ENCODE data around the gene KLHL13. TPM values are rescaled to one million over a fixed set of nuclear protein-coding genes. Genes with fewer than 3 reads are reported as not detected.

Gene KLHL13
- total RNA-seq, 2 experiments from 2014 or later = 0.09 to 0.30 TPM

DNA sequence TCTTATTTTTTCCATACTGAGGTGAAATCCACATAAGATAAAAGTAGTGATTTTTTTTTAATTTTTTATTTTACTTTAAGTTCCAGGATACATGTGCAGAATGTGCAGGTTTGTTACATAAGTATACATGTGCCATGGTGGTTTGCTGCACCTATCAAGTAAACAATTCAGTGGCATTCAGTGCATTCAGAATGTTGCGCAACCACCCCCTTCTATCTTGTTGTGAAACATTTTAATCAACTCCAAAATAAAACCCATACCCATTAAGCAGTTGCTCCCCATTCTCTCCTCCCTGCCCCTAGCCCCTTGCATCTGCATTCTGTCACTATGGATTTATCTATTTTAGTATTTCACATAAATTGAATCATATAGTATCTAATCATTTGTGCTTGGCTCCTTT lies 121.2 kb downstream of the KLHL13 start:
- Mint-ChIP-seq H3K36me3 (no peaks in the 10 kb centered on the region), H3K4me3 (no peak overlapping the region), H3K4me1 (no peaks in the 10 kb centered on the region), H3K27me3 (no peaks in the 10 kb centered on the region), H3K9me3 (ENCODE audit: low read depth) (no peaks in the 10 kb centered on the region), H3K27ac (no peak overlapping the region)
- CTCF ChIA-PET = no interaction called here
- no peak for DNase-seq
- ATAC-seq = no peak

DNA sequence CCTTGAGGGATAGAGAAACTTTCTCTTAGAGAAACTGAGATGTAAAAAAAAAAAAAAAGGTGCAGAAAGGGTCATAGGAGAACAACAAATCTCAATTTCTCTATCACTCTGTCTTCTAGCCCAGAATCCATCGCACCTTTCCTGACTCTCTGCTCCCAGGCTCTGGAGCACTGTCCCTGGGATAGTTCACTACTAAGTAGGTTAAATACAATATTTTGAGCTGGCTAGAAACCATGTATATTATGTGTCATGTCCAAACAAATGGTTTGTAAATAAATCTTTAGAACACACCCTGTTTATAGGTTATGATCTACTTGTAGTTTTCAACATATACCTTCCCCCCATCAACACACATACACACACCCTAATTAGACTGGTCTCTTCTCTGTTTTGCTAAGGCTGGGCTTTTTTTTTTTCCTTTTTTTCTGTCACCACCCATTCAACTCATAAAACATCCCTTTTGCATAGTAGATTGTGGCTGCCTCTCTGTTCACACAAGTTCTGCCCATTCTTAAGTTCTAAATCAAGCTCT lies 124.4 kb downstream of the KLHL13 start:
- CTCF ChIA-PET = no interaction called here
- DNase-seq (no peak), ATAC-seq (no peak)
- Mint-ChIP-seq H3K4me1 (no peaks in the 10 kb centered on the region), H3K27me3 (no peaks in the 10 kb centered on the region), H3K9me3 (ENCODE audit: low read depth) (no peaks in the 10 kb centered on the region), H3K4me3 (no peak overlapping the region), H3K36me3 (no peaks in the 10 kb centered on the region), H3K27ac (no peak overlapping the region)

DNA sequence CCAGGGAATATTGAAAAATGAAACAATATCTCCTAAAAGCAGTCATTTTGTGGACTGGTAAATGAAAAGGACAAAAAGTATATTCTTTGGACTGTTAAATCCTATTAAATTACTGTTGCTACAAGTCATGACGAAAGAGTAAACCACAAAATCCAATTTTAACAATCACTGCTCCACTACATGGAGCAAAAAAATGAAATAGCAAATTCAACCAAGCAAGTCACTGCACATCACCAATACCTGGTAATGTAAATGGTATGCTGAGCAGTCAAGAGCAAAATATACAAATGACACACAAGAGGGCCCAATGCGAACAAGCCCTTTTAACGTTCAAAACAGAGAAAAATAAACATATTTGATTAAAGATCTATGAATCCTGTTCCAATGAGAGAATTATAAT lies 126.2 kb downstream of the KLHL13 start:
- DNase-seq = no peak
- Mint-ChIP-seq H3K27me3 (no peaks in the 10 kb centered on the region), H3K9me3 (ENCODE audit: low read depth) (no peaks in the 10 kb centered on the region), H3K27ac (no peak overlapping the region), H3K4me1 (no peaks in the 10 kb centered on the region), H3K36me3 (no peaks in the 10 kb centered on the region), H3K4me3 (no peak overlapping the region)
- no peak for ATAC-seq
- CTCF ChIA-PET = no interaction called here

DNA sequence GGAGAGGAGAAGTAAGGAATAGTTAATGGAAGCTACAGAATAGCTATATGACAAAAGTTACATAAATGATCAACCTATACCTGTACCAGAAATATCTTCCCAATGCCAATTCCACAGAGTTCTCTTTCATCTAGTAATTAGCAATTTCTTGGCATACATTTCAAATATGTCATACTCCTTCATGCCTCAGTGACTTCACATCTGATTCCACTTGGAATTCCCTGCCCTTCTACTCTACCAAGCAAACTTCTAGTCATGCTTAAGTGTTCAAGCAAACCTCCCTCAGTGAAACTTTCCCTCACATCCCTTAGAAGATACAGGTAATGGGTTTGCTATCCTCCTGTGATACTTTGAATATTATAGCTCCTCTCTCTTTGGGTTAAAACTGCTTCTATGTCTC lies 127.1 kb downstream of the KLHL13 start:
- Mint-ChIP-seq H3K27me3 (no peaks in the 10 kb centered on the region), H3K4me3 (no peak overlapping the region), H3K4me1 (no peaks in the 10 kb centered on the region), H3K9me3 (ENCODE audit: low read depth) (no peaks in the 10 kb centered on the region), H3K27ac (no peak overlapping the region), H3K36me3 (no peaks in the 10 kb centered on the region)
- CTCF ChIA-PET = no interaction called here
- no peak for DNase-seq
- no peak for ATAC-seq

DNA sequence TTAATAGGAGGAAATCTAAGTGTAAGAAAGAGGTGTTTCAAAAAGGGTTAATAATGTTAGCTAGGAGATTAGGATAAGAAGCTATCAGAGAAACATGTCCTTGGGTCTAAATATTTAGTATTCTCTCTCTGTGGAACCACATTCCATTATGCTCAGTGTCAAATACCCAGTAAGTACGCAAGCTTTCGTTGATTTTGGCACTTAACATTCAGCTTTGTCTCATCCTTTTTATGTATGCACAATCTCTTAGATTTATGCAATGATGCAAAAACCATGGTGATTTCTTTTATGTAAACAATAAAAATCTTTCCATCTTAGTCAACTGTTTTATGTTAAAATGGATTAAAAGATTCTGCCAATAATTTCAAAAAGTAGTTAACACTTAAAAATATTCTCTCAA lies 129.2 kb downstream of the KLHL13 start:
- Mint-ChIP-seq H3K36me3 (no peaks in the 10 kb centered on the region), H3K27me3 (no peaks in the 10 kb centered on the region), H3K4me1 (no peaks in the 10 kb centered on the region), H3K9me3 (ENCODE audit: low read depth) (no peaks in the 10 kb centered on the region), H3K27ac (no peak overlapping the region), H3K4me3 (no peak overlapping the region)
- CTCF ChIA-PET = no interaction called here
- ATAC-seq (no peak), DNase-seq (no peak)

DNA sequence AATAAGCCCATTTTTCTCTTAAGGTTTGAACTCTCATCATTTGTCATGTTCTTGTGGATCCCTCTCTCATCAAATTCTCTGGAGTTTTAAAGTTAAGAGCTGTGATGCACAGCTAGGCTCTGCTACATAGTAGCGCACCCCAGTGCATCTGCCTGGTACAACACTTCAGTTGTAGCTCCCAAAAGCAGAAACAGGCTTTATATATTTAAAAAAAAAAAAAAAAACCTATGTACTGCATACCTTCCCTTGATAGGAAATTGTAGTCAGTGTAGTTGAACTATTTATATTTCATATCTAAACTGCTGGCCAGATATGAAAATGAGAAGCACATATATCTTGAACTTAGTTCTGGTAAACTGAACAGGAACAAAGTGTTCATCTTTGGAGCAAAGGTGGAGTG lies 131.4 kb downstream of the KLHL13 start:
- Mint-ChIP-seq H3K4me1 (no peaks in the 10 kb centered on the region), H3K36me3 (no peaks in the 10 kb centered on the region), H3K27me3 (no peaks in the 10 kb centered on the region), H3K4me3 (no peak overlapping the region), H3K27ac (no peak overlapping the region), H3K9me3 (ENCODE audit: low read depth) (no peaks in the 10 kb centered on the region)
- DNase-seq (no peak), ATAC-seq (no peak)
- CTCF ChIA-PET = no interaction called here

DNA sequence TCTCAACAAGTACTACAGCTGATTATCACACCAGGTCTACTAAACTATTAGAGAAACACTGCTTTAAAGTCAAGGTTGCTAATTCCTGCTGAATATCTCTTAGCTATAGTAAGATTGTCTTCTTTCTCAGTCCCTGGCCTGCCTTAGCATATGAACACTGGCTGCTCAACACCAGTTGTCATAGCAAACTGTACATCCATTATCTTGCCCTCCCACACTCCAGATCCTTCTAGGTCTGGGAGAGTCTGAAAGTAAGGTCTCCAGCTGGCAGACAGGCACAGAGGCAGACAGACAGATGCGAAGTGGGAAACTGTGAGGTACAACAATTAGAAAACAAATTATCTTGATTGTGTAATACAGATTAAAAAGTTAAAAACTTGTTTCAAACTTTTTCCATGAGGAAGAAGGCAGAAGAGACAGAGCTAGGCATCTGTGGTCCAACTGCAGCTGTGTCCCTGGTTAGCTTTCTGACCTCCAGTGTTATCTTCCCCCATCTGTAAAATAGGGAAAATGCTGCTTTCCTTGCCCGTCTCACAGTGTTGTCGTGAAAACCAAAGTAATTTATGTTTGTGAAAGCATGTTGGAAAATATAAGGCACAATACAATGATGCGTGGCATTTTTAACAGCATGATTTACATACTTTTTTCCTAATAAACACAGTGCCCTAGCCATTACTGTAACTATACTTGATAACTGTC lies 133.8 kb downstream of the KLHL13 start:
- no peaks in the 10 kb centered on the region for H3K9me3 Mint-ChIP-seq (ENCODE audit: low read depth)
- no peaks in the 10 kb centered on the region for H3K36me3 Mint-ChIP-seq
- CTCF ChIA-PET = no interaction called here
- no peaks in the 10 kb centered on the region for H3K27me3 Mint-ChIP-seq
- H3K4me3 Mint-ChIP-seq = no peak overlapping the region
- H3K4me1 Mint-ChIP-seq = no peaks in the 10 kb centered on the region
- no peak overlapping the region for H3K27ac Mint-ChIP-seq
- no peak for ATAC-seq
- no peak for DNase-seq

DNA sequence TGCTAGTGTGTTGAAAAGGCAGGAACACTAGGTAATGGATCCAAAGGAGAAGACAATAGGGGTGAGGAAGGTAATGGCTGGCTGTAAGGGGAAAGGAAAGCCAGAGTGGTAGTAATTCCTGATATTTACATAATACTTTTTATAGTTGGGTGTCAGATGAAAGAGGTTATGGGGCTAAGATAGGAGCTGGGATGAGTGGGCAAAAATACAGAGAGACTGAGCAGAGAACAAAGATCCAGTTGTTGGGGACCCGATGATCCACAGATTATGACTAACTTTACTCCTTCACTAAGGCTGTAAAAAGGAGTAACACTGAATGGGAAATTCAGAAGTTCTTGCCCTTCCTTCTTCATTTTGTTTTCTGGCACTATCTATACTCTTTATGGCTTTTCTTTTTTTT lies 138.2 kb downstream of the KLHL13 start:
- CTCF ChIA-PET = no interaction called here
- Mint-ChIP-seq H3K4me1 (no peaks in the 10 kb centered on the region), H3K4me3 (no peak overlapping the region), H3K27me3 (no peaks in the 10 kb centered on the region), H3K9me3 (ENCODE audit: low read depth) (no peaks in the 10 kb centered on the region), H3K27ac (no peak overlapping the region), H3K36me3 (no peaks in the 10 kb centered on the region)
- no peak for DNase-seq
- ATAC-seq = no peak

DNA sequence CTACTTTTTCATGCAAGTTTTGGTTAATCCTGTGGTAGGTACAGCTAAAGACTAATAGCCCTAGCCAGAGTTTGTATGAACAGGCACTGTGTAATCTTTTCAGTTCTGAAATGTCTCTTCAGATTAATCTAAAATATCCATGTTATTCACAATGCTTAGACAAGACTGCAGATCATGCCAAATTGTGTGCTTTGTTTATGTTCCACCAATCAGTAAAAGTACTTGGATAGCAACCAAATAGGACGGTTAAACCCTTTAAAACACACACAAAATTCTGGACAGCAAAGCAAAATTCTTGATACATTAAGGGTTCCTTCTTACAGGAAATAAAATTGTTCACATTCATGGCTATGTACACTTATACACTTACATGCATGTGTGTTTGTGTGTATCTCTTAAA lies 139.1 kb downstream of the KLHL13 start:
- ATAC-seq (no peak), DNase-seq (no peak)
- Mint-ChIP-seq H3K27me3 (no peaks in the 10 kb centered on the region), H3K4me1 (no peaks in the 10 kb centered on the region), H3K27ac (no peak overlapping the region), H3K9me3 (ENCODE audit: low read depth) (no peaks in the 10 kb centered on the region), H3K4me3 (no peak overlapping the region), H3K36me3 (no peaks in the 10 kb centered on the region)
- CTCF ChIA-PET = no interaction called here

DNA sequence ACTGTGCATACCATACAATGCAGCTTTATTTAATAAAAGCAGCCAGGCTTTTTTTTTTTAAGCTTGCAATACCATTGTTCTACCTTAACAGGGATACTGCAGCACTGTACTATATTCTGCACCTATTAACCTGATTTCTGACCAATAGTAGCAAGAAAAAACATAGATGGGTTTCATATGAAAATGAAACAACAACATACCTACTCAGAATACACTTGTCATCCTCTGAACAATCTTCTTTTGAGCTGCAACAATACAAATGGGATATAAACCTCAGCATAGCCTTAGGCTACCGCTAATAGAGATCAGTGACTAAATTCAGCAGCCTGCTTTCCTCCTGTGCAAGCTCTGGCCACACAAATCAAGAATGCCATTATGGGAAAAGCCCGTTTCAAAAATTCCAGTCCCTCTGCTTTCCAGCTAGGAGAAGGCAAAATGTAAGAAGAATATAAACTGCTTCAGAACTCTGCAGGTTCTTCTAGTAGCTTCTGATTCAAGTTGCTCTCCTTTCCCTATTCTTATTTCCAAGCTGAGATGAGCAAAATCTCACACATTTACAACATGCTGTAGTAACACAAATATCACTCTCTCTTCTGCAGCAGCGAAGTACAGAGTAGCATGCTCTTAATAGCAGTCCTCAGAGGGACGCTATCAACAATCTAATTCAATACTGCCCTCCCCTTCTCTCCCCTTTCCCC lies 143.4 kb downstream of the KLHL13 start:
- Mint-ChIP-seq H3K36me3 (no peaks in the 10 kb centered on the region), H3K4me1 (no peaks in the 10 kb centered on the region), H3K27me3 (no peaks in the 10 kb centered on the region), H3K4me3 (no peak overlapping the region), H3K27ac (no peak overlapping the region), H3K9me3 (ENCODE audit: low read depth) (no peaks in the 10 kb centered on the region)
- ATAC-seq (no peak), DNase-seq (no peak)
- CTCF ChIA-PET = no interaction called here

DNA sequence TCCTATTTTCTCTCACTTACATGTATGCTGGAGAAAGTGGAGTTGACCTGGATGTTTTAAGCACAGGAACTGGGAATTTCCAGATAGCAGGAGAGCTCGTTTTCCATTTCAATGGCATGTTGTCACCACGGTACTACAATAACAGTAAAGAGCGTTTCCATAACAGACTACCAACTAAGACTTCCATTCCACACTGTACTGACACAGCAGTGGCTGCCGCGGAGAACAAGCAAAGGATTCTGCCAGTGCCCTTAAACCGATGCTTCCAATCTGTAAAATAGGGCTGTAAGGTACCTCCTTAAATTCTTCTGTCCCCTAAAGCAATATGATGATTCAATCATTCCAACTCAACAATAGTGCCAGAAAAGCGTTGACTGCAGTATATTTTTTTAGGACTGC lies 143.9 kb downstream of the KLHL13 start:
- H3K4me3 Mint-ChIP-seq = no peak overlapping the region
- DNase-seq (no peak), ATAC-seq (no peak)
- no peaks in the 10 kb centered on the region for H3K27me3 Mint-ChIP-seq
- H3K4me1 Mint-ChIP-seq = no peaks in the 10 kb centered on the region
- CTCF ChIA-PET = no interaction called here
- H3K9me3 Mint-ChIP-seq (ENCODE audit: low read depth) = no peaks in the 10 kb centered on the region
- no peaks in the 10 kb centered on the region for H3K36me3 Mint-ChIP-seq
- no peak overlapping the region for H3K27ac Mint-ChIP-seq

DNA sequence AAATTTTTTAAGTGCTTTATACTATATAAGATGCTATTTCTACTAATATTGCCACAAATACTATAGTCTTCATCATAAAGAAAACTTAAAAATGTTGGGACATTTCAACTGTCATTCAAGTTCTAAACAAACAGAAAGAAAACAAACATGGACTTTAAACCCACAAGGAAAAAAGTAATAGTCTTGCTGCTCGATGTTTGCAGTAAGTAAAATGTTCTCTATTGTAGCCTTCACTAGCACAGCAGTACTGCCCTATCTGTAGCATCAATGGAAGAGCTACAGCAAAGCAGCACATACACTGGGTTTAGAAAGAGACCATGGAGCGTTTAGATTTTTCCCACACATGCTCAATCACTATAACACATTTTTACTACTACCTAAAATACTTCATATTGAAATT lies 146.8 kb downstream of the KLHL13 start:
- ATAC-seq (no peak), DNase-seq (no peak)
- no peaks in the 10 kb centered on the region for H3K9me3 Mint-ChIP-seq (ENCODE audit: low read depth)
- CTCF ChIA-PET = no interaction called here
- H3K27me3 Mint-ChIP-seq = no peaks in the 10 kb centered on the region
- no peak overlapping the region for H3K27ac Mint-ChIP-seq
- no peak overlapping the region for H3K4me3 Mint-ChIP-seq
- H3K4me1 Mint-ChIP-seq = no peaks in the 10 kb centered on the region
- H3K36me3 Mint-ChIP-seq = no peaks in the 10 kb centered on the region

DNA sequence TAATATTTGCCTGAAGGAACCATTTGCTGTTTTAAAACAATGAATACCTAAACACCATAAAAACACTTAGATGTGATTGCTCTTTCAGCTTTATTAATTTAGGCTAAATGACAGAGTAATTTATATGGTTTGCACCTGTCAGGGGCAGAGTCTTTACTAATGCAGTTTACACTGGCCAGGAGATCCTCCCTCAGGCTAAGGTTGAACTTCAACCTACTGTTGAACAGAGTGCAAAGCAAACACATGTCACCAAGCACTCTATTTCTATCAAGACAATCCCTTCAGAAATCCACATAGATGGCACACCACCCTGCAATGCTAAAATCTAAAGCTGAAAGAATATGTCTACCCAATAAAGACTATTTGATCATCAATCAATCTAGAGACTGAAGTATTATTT lies 147.3 kb downstream of the KLHL13 start:
- H3K9me3 Mint-ChIP-seq (ENCODE audit: low read depth) = no peaks in the 10 kb centered on the region
- no peak for DNase-seq
- CTCF ChIA-PET = no interaction called here
- ATAC-seq = no peak
- H3K36me3 Mint-ChIP-seq = no peaks in the 10 kb centered on the region
- H3K4me3 Mint-ChIP-seq = no peak overlapping the region
- H3K4me1 Mint-ChIP-seq = no peaks in the 10 kb centered on the region
- H3K27me3 Mint-ChIP-seq = no peaks in the 10 kb centered on the region
- no peak overlapping the region for H3K27ac Mint-ChIP-seq

DNA sequence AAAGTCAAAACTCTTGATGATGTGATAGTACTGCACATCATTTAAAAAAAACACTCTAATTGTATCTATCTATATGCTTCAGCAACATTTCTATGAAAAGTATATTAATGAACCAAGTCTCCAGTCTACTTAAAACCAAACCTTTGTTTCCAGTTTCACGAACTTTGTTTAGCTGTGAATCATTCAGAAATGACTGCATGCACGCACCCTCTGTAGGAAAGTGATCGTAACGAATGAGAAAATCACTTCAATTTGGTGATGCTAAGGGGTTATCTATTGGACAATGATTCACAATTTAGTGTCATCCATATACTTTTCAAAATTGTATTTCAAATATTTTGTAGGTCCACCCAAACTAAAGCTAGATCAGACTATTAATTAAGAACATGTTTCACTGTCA lies 157.6 kb downstream of the KLHL13 start:
- H3K36me3 Mint-ChIP-seq = no peaks in the 10 kb centered on the region
- ATAC-seq (no peak), DNase-seq (no peak)
- no peaks in the 10 kb centered on the region for H3K4me1 Mint-ChIP-seq
- H3K27me3 Mint-ChIP-seq = no peaks in the 10 kb centered on the region
- no peaks in the 10 kb centered on the region for H3K9me3 Mint-ChIP-seq (ENCODE audit: low read depth)
- no peak overlapping the region for H3K27ac Mint-ChIP-seq
- CTCF ChIA-PET = no interaction called here
- H3K4me3 Mint-ChIP-seq = no peak overlapping the region
